Myocyte (in vitro differentiated cells): ENCODE results near the gene DKK2. TPM values are rescaled to one million over a fixed set of nuclear protein-coding genes. Genes with fewer than 3 reads are reported as not detected.
A peak's percentile ranks its signal among the peaks of the same experiment; 100 is the strongest.

Experiments used
- DNase-seq: peaks from one replicate; pipeline ENCODE4 v3.0.0-alpha.2; 2012; ENCODE audit warnings: low read depth
- total RNA-seq: library from RNA; depleted of rRNA; stranded (reverse); fragments of >200 nt; gene quantifications from 2 replicates; pipeline ENCODE4 v1.2.3, GENCODE V29; 2014

The DKK2 gene
- total RNA-seq, 1 donor from 2014 or later: 0.11 TPM

GRCh38 chr4:107017443-107018343, 18.4 kb downstream of the DKK2 start:
- peak; percentile 3 for DNase-seq

- no peak for DNase-seq
Observed at GRCh38 chr4:107011312-107011711, 24.8 kb downstream of the DKK2 start.

- no peak for DNase-seq
Observed at GRCh38 chr4:107009196-107009968, 26.7 kb downstream of the DKK2 start.

- no peak for DNase-seq
Observed at GRCh38 chr4:107008115-107008514, 28.0 kb downstream of the DKK2 start.

GRCh38 chr4:107006218-107006617, 29.9 kb downstream of the DKK2 start:
- no peak for DNase-seq

- peak; percentile 43 for DNase-seq
Observed at GRCh38 chr4:106996490-106996889, 39.6 kb downstream of the DKK2 start.

- no peak for DNase-seq
Observed at GRCh38 chr4:106993827-106994226, 42.3 kb downstream of the DKK2 start.

- no peak for DNase-seq
Observed at GRCh38 chr4:106987311-106987710, 48.8 kb downstream of the DKK2 start.

- peak; percentile 44 for DNase-seq
Observed at GRCh38 chr4:106986486-106986885, 49.6 kb downstream of the DKK2 start.

GRCh38 chr4:106985830-106986229, 50.3 kb downstream of the DKK2 start:
- peak; percentile 10 for DNase-seq

GRCh38 chr4:106982711-106983211, 53.4 kb downstream of the DKK2 start:
- no peak for DNase-seq

GRCh38 chr4:106981431-106981830, 54.7 kb downstream of the DKK2 start:
- DNase-seq: no peak

GRCh38 chr4:106979476-106979875, 56.6 kb downstream of the DKK2 start:
- DNase-seq: no peak

- DNase-seq: no peak
Observed at GRCh38 chr4:106978046-106978774, 57.9 kb downstream of the DKK2 start.

GRCh38 chr4:106971636-106972035, 64.5 kb downstream of the DKK2 start:
- no peak for DNase-seq

- DNase-seq: no peak
Observed at GRCh38 chr4:106967892-106968291, 68.2 kb downstream of the DKK2 start.

- peak; percentile 11 for DNase-seq
Observed at GRCh38 chr4:106953036-106953705, 82.9 kb downstream of the DKK2 start.

- no peak for DNase-seq
Observed at GRCh38 chr4:106951891-106952290, 84.2 kb downstream of the DKK2 start.

GRCh38 chr4:106941841-106942240, 94.3 kb downstream of the DKK2 start:
- no peak for DNase-seq

GRCh38 chr4:106930522-106930921, 105.6 kb downstream of the DKK2 start:
- DNase-seq: no peak

GRCh38 chr4:106929248-106929647, 106.9 kb downstream of the DKK2 start:
- no peak for DNase-seq
